GM10266 (cell line): ENCODE measurements around the gene NR2F6.

Experiments used
- DNase-seq: peaks from one replicate; pipeline ENCODE4 v3.0.0; 2012; ENCODE audit errors: extremely low spot score
- CTCF ChIP-seq: IDR thresholded peaks from 2 replicates; pipeline ENCODE4 v1.5.1; 2012; ENCODE audit warnings: mild to moderate bottlenecking, low read depth; ENCODE audit not compliant: control insufficient read depth, insufficient read depth; ENCODE audit errors: missing control alignments

NR2F6 gene

DNA sequence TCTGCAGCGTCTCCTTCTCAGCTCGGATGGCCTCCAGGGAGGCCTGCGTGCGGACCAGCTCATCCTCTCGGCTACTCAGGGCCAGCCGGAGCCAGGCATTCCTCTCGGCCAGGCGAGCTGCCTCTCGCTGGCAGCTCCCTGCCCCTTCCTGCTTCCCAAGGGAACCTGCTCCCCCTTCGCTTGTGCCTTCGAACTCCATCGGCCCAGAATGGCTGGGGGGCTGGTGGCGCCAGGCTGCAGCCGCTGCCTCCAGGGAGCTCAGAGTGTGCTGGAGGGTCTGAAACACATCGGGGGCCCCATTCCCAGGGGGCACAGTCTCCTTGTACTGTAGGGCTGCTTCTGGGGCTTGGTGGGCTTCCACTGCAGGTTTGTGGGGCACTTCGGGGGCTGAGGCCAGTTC is 16.8 kb upstream of the NR2F6 start:
- no peak for DNase-seq
- TF ChIP-seq CTCF = no peak

GRCh38 chr19:17260842-17261325 is 15.2 kb upstream of the NR2F6 start:
- peak; percentile 91 for DNase-seq
- TF ChIP-seq CTCF = peak; percentile 95

DNA sequence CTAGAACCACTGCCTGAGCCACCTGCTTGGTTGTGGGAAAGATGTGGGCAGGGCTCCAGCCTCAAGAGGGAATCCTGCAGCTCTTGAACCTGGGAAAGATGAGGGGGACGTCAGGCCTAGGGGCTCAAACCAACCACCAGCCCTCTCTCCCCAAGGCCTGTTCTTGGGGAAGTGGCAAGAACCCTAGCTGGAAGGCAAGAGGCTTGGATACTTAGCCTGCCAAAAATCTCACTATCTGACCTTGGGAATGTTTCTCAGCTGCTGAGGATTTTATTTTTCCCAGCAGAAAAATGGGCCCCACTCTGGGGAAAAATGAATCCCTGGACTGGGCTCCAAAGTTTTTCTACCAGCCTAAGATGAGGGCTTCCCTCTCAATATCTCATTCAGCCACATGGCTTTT is 14.2 kb upstream of the NR2F6 start:
- DNase-seq = no peak
- TF ChIP-seq CTCF = no peak

DNA sequence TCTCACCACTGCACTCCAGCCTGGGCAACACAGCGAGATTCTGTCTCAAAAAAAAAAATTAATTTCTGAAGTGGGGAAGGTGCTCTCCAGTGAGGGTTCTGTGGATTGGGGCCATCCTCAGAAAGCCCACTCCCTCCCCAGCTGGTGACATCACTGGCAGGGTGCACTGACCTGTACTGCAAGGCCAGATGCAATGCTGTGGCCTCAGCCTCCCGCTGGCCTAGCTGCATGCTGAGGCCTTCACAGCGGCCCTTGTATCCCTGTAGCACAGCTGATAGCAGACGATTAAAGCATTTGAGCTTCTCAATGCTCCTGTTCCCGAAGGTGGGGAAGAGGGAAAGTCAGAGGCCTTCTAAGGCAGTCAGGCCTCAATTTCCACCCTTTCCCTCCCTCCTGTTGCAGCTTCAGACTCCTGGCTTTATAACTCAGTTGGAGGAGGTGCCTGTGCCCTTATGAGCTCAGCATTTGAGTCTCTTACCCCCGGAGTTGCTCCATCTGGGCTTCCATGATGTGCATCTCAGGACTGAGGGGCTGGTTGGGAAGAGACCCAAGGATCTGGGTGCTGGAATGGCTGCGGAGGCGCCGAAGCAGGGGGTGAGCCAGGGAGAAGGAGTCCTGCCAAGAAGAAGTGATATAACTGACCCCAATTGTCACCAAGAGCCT is 13.5 kb upstream of the NR2F6 start:
- no peak for DNase-seq
- TF ChIP-seq CTCF = no peak

GRCh38 chr19:17256130-17256529 is 10.4 kb upstream of the NR2F6 start:
- no peak for DNase-seq
- no peak for TF ChIP-seq CTCF

- DNase-seq = no peak
- TF ChIP-seq CTCF = no peak
These were observed 9.5 kb upstream of the NR2F6 start for GRCh38 chr19:17255150-17255621.

- no peak for DNase-seq
- TF ChIP-seq CTCF = no peak
These were observed 8.9 kb upstream of the NR2F6 start for GRCh38 chr19:17254636-17255035.
